Activated CD4-positive, alpha-beta T cell treated with anti-CD3 and anti-CD28 coated beads for 24 hours (primary cell): ENCODE data around the gene HECTD1.
"Not testable (repeated sequence)": the region's sequence is repeated elsewhere in the genome, so short reads cannot be mapped to it uniquely, and the experiment has no call there.

Experiments
- DNase-seq, 2 donors: peaks; one replicate each; pipeline ENCODE4 v3.0.0-alpha.2; 2020; ENCODE audit warnings: low read depth in 2 of 2

HECTD1 gene

GRCh38 chr14:31052905-31053586, 154.5 kb downstream of the HECTD1 start:
- not testable (repeated sequence) for DNase-seq

DNA sequence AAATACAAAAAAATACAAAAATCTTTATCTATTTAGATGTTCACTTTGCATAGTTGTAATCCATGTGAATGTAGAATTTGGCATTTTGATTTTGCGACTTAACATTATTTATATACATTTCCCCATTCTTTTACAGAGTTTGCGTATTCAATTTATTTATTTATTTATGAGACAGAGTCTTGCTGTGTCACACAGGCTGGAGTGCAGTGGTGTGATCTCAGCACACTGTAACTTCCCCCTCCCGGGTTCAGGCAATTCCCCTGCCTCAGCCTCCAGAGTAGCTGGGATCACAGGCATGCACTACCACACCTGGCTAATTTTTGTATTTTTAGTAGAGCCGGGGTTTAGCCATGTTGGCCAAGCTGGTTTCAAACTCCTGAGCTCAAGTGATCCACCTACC, 156.1 kb downstream of the HECTD1 start:
- no peak for DNase-seq

GRCh38 chr14:31051023-31051422, 156.6 kb downstream of the HECTD1 start:
- DNase-seq = no peak
